ELR (cell line): Measurements from ENCODE around the gene C11orf97.
"Not testable (repeated sequence)": the region's sequence is repeated elsewhere in the genome, so short reads cannot be mapped to it uniquely, and the experiment has no call there.

Experiments used
- DNase-seq: peaks from one replicate; pipeline ENCODE4 v3.0.0-alpha.2; 2015; ENCODE audit warnings: low read depth

Gene C11orf97

DNA sequence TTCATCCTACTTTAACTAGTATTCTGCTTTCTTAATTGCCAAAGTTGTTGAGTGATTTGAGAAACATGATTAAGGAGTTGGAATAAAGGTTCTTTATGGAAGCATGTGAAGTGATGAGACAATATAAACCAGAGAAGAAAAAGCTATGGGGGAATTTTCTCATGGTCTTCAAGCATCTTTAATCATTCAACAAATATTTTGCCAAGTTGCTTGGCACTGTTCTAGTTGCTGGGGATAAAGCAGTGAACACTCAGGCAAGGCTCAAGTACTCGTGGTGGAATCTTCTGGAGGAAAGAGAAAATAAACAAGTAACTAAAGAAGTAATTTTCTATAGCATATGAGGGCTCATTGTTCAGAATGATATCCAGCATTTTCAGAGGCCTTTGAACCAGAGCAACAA lies 45.7 kb downstream of the C11orf97 start:
- no peak for DNase-seq

DNA sequence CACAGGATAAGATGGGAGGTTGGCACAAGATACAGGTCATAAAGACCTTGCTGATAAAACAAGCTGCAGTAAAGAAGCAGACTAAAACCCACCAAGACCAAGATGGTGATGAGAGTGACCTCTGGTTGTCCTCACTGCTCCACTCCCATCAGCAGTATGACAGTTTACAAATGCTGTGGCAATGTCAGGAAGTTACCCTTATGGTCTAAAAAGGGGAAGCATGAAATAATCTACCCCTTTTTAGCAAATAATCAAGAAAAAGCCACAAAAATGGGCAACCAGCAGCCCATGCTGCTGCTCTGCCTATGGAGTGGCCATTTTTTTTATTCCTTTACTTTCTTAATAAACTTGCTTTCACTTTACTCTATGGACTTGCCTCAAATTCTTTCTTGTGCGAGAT lies 46.2 kb downstream of the C11orf97 start:
- DNase-seq, result no peak

DNA sequence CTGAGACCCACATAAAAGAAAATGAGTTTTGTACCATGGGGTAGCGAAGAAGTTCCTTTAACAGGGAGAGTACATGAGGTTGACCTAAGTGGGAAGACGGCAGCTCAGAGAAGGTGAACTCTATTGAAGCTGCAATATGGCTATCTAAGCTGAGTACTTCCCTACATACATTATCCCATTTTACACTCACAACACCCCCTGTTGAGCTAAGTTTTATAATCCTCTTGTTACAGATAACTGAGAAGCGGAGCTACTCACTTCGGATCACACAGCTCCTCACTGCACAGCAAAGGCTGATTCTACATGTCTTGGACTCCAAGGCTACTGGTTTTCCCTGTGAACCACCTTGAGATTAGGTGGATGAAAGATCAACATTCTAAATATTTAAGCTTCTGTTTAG lies 46.7 kb downstream of the C11orf97 start:
- DNase-seq, result no peak

DNA sequence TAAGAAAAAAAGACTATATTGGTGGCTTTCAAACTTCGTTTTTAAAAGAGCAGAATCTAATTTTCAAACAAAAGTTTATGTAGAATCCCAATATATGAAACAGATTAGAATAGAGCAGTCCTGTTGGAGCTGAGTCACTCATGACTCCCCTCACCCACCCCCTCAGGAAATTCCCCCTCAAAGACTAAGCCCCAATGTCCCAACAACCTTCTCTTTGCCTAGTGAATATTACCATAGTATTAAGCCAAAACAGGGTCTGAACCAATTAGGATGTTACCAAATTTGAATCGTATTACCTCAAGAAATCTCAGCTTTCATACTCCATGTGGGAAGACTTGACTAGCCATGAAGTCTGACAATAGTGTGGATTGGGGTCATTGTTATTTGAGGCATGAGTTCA lies 47.1 kb downstream of the C11orf97 start:
- DNase-seq, result no peak

DNA sequence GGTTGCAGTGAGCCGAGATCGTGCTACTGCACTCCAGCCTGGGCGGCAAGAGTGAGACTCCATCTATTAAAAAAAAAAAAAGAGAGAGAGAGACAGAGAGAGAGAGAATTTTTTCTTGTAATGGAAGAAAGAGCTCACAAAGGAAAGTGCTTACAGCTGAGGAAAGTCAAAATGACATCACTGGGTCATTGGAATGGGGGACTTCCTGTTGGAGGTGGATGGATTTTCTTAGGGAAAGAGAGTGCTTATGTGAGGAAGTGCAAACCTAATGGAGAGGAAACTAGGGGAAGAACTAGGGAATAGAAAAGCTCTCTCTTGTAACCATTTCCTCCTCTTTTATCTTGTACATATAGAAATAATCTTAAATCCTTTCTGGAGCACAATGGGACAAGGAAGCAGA lies 48.6 kb downstream of the C11orf97 start:
- DNase-seq, result no peak

DNA sequence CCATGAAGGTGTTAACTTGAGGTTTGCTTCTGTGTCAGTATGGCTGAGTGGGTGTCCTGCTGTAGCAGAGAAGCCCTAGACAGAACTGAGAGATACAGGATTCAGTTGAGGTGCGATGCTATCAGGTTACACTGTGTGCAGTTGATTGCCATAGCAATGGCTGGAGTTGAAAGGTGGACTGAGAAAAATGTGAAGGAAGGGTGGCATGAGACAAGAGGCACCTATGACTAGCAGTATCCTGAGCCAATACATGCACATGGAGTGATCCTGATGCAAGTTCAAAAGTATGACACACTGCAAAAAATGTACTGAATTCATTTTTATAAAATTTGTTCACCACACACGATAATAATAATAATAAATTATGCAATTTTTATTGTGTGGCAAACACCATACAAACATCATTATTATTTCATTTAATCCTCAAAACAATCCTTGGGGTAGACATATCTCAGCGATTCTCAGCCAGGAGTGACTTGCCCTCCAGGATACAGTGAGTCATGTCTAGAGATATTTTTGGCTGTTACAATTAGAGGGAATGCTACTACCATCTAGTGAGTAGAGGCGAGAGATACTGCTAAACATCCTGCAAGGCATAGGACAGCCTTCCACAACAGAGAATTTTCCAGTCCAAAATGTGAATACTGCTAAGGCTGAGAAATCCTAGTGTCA lies 51.1 kb downstream of the C11orf97 start:
- DNase-seq, result peak; percentile 73

DNA sequence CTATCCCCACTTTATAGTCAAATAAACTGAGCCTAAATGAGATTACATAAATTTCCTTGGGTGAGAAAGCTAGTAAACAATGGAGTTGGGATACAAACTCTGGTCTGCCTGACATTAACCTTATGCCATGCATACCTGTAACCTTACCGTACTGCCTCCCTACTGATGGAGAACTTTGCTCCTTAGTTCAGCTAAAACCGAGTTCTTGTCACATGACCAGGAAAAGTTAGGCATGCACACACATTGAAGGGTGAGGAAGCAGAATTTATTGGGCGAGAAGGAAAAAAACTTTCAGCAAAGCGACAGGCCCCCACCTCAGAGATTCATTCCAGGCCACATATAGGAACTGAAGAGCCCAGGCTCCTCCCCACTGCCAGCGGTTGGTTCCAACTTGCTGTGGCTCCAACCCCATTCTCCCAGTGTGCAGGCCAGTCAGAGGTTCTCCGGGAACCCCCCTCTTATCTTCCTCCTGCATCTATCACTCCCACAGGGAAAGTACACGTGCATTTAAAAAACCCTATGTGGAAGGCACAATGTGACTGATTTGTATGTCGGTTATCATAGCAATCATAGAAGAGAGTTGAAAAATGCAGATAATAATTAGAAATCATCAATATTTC lies 51.7 kb downstream of the C11orf97 start:
- DNase-seq, result no peak

DNA sequence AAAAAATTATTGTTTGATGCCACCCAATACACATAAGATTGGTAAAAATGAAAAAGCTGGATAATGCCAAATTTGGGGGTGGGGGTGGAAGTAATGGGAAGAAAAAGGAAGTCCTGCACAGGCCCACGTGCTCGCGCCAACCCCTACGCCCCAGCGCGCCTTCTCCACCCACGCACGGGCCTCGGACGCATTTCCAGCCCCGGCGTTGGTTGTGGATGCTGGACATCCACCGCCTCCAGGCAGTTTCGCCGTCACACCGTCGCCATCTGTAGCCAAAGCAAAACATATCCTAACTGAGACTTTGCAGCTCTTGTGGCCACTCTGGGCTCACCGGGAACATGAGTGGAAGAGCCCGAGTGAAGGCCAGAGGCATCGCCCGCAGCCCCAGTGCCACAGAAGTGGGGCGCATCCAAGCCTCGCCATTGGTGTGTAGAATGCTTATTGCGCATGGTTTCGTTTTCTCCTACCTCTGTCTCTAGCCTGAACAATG lies 55.0 kb downstream of the C11orf97 start, which contains the start of gene PIWIL4:
PIWIL4 (plus strand) TSS at position 188 of the 490 bp plus-strand sequence; CDS start at position 339, 151 bp downstream.
- DNase-seq, result no peak

DNA sequence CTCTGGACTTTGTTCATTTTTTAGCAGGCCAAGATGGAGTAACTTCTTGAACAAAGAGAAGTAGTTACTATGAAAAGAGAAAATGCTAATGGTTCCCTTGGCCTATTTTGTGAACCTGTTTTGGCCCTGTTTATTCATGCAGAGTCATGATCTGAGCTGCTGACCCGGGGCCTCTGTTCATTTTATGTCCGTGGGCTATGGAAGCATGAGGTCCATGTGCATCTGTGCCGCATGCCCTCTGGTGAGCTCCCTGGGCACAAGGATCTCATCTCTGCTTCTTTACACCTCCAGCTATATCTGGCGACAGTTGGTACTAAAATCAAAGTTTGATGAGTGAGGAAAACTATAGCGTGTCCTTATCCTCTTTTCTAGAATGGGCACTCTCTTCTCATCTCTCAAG lies 55.9 kb downstream of the C11orf97 start:
- DNase-seq, result no peak

DNA sequence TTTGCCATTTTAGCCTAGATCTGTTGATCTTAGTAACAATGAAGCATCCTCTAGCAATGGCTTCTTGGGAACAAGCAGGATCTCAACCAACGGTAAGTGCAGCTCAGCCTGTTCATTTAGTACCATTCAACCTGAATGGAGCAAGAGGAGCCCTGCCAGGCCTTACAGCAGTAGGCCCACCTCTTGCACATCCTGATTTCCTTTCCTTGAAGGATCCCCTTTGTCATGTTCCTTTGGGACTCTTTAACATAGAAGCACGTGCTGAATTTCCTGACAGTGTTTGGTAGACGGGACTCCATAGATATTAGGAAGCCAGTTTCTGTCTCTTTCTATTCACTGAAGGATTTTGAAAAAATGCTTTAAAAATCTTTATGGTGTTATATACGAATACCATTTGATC lies 56.5 kb downstream of the C11orf97 start:
- no peak for DNase-seq

DNA sequence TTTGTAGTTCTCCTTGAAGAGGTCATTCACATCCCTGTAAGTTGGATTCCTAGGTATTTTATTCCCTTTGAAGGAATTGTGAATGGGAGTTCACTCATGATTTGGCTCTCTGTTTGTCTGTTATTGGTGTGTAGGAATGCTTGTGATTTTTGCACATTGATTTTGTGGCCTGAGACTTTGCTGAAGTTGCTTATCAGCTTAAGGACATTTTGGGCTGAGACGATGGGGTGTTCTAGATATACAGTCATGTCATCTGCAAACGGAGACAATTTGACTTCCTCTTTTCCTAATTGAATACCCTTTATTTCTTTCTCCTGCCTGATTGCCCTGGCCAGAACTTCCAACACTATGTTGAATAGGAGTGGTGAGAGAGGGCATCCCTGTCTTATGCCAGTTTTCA lies 60.7 kb downstream of the C11orf97 start:
- DNase-seq, result not testable (repeated sequence)

DNA sequence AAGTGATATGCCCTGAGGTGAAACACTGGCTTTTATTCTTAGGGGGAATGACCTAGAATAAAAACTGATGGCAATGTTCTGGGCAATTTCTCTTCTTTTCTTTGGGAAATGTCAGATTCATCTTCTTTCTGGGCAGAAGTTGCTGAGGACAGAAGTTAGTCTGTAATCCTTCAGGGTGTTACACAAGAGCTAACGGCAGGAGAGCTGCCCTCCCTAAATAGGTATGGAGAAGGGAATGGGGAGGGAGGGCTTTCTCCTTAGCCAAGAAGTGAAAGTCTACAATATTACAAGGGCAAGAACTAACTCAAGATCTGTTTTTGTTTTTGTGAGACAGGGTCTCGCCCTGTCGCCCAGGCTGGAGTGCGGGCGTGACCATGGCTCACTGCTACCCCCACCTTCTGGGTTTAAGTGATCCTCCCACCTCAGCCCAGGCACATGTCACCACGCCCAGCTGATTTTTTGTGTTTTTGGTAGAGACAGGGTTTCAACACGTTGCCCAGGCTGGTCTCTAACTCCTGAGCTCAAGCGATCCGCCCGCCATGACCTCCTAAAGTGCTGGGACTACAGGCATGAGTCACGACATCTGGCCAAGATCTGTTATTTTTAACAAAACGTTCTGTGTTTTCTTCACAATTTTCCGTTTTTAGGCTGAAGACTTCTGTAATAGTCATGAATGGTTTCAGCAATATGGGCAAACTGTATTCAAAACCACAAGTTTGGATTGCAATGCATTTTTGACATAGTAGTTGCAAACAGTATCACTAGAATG lies 62.1 kb downstream of the C11orf97 start:
- peak; percentile 42 for DNase-seq

DNA sequence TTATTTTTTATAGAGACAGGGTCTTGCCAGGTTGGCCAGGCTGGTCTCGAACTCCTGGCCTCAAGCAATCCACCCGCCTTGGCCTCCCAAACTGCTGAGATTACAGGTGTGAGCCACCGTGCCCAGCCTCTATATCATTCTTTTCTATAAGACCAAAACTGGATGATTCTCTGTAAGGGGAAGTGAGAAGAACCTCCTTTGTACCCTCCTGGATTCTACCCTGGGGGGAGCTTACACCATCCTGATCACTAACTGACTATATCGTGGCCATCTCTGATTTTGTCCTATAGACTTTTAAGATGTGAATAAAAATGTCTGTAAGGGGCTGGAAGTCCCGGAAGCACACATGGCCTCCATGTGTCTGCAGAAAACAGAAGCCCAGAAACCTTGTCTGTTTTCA lies 64.0 kb downstream of the C11orf97 start:
- no peak for DNase-seq

DNA sequence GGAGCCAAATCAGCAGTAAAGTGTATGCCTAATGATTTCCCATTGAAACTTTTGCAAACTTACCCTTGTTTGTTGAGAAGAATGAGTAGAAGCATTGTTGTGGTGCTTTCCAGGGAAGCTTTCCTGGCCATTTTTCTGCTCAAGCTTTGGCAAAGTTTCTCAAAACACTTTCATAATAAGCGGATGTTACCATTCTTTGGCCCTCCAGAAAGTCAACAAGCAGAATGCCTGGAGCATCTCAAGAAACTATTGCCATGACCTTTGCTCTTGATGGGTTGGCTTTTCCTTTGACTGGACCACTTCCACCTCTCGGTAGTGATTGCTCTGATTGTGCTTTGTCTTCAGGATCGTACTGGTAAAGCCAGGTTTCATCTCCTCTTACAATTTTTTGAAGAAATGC lies 65.6 kb downstream of the C11orf97 start:
- DNase-seq, result no peak
